B cell (primary cell): ENCODE data around the gene PLCG2. TPM values are rescaled to one million over a fixed set of nuclear protein-coding genes. Genes with fewer than 3 reads are reported as not detected.

ENCODE experiments used
- ATAC-seq: fragments of 200-7000 bp; cut with Tn5 transposase; one replicate; pipeline ENCODE4 v1.10.0; 2021; ENCODE audit warnings: low read depth, mild to moderate bottlenecking, moderate number of reproducible peaks, moderate library complexity
- CTCF ChIA-PET: fragments of 350-600 bp; sonication (Branson Sonifier 250); formaldehyde crosslinking; loops from one replicate; lab custom pipeline; 2021; ENCODE audit warnings: antibody characterized with exemption, inconsistent platforms; lab: Charles Lee
- POLR2A ChIA-PET: fragments of 350-600 bp; sonication (Branson Sonifier 250); formaldehyde crosslinking; loops from one replicate; lab custom pipeline; 2021; ENCODE audit warnings: antibody characterized with exemption; lab: Charles Lee
- DNase-seq: peaks from one replicate; pipeline ENCODE4 v3.0.0; 2013
- H2AFZ ChIP-seq: 2 replicates; pipeline ENCODE4 v1.6.1; 2012; ENCODE audit warnings: mild to moderate bottlenecking, low read depth, low read length; ENCODE audit not compliant: insufficient read depth, poor library complexity, severe bottlenecking
- H3K27ac ChIP-seq, 2 donors: 1 replicate in 1 of 2; 2 replicates in 1 of 2; pipeline ENCODE4 v1.5.1; 2012 to 2013; ENCODE audit warnings: low read length in 2 of 2, mild to moderate bottlenecking in 2 of 2, moderate library complexity in 1 of 2
- H3K27me3 ChIP-seq, 4 experiments: fragments of 200-600 bp in 1 of 4; sonication (generic) in 1 of 4; replicated peaks in 1 of 4; 1 replicate in 2 of 4; 2 replicates in 2 of 4; pipeline versions ENCODE4 v1.6.1 to v1.7.0; 2013 to 2016; ENCODE audit warnings: low read length in 3 of 4, mild to moderate bottlenecking in 2 of 4, mixed read lengths in 1 of 4, moderate library complexity in 1 of 4; ENCODE audit not compliant: insufficient read depth in 4 of 4, control insufficient read depth in 3 of 4; ENCODE audit errors: control extremely low read depth in 1 of 4
- H3K36me3 ChIP-seq, 2 experiments: replicated peaks in 1 of 2; 1 replicate in 1 of 2; 2 replicates in 1 of 2; pipeline versions ENCODE4 v1.6.1 to v1.7.1; 2013; ENCODE audit warnings: low read length in 1 of 2; ENCODE audit not compliant: insufficient read depth in 2 of 2, control insufficient read depth in 1 of 2; ENCODE audit errors: control extremely low read depth in 1 of 2, extremely low read depth in 1 of 2
- H3K4me1 ChIP-seq, 2 donors: fragments of 200-600 bp in 1 of 2; sonication (generic) in 1 of 2; 1 replicate in 1 of 2; 2 replicates in 1 of 2; pipeline versions ENCODE4 v1.5.1 to v1.6.1; 2013 to 2017; ENCODE audit warnings: low read length in 2 of 2; ENCODE audit not compliant: control insufficient read depth in 2 of 2, insufficient read depth in 2 of 2
- H3K4me2 ChIP-seq: replicated peaks from 2 replicates; pipeline ENCODE3; 2012; ENCODE audit warnings: mild to moderate bottlenecking, low read depth, low read length; ENCODE audit not compliant: poor library complexity, severe bottlenecking
- H3K4me3 ChIP-seq, 5 experiments: fragments of 200-600 bp in 1 of 5; sonication (generic) in 1 of 5; 1 replicate in 3 of 5; 2 replicates in 2 of 5; pipeline versions ENCODE4 v1.5.1 to v1.7.0; 2011 to 2016; ENCODE audit warnings: low read length in 4 of 5, mild to moderate bottlenecking in 4 of 5, low read depth in 2 of 5, control low read depth in 1 of 5, moderate library complexity in 1 of 5; ENCODE audit not compliant: insufficient read depth in 1 of 5; ENCODE audit errors: control extremely low read depth in 1 of 5, extremely low read depth in 1 of 5
- H3K79me2 ChIP-seq: fragments of 200-600 bp; sonication (generic); one replicate; pipeline ENCODE4 v1.6.0; 2016; ENCODE audit warnings: low read length; ENCODE audit not compliant: control insufficient read depth, insufficient read depth
- H3K9ac ChIP-seq: fragments of 200-600 bp; sonication (generic); 2 replicates; pipeline ENCODE4 v1.6.1; 2017; ENCODE audit warnings: mild to moderate bottlenecking, low read length, moderate library complexity
- H3K9me3 ChIP-seq, 3 donors: one replicate each; pipeline versions ENCODE4 v1.6.1 to v1.7.1; 2013; ENCODE audit warnings: low read length in 2 of 3; ENCODE audit not compliant: control insufficient read depth in 2 of 3, insufficient read depth in 1 of 3; ENCODE audit errors: control extremely low read depth in 1 of 3
- H4K20me1 ChIP-seq: 2 replicates; pipeline ENCODE4 v1.6.0; 2012; ENCODE audit warnings: mild to moderate bottlenecking, low read length; ENCODE audit not compliant: insufficient read depth, control insufficient read depth, poor library complexity, severe bottlenecking
- H3K27ac Mint-ChIP-seq: one replicate; pipeline ENCODE4 v1.8.0; 2021; ENCODE audit warnings: mixed read lengths
- H3K27me3 Mint-ChIP-seq: one replicate; pipeline ENCODE4 v1.8.0; 2021; ENCODE audit warnings: mixed read lengths
- H3K4me1 Mint-ChIP-seq: one replicate; pipeline ENCODE4 v1.8.0; 2021; ENCODE audit warnings: mixed read lengths
- H3K4me3 Mint-ChIP-seq: one replicate; pipeline ENCODE4 v1.8.0; 2021; ENCODE audit warnings: mixed read lengths
- H3K9me3 Mint-ChIP-seq: one replicate; pipeline ENCODE4 v1.8.0; 2022; ENCODE audit warnings: mixed read lengths; ENCODE audit not compliant: insufficient read depth
- EZH2 ChIP-seq: IDR thresholded peaks from 2 replicates; pipeline ENCODE4 v1.6.1; 2012; ENCODE audit warnings: borderline replicate concordance, low read depth, mild to moderate bottlenecking, moderate library complexity, low read length; ENCODE audit not compliant: insufficient read depth, poor library complexity, severe bottlenecking
- WGBS: methylation state at CpG from one replicate; pipeline ENCODE4 v1.1.5; 2013; ENCODE audit warnings: missing lambda C conversion rate; ENCODE audit not compliant: insufficient coverage; 5-methylcytosine and 5-hydroxymethylcytosine counted together
- intact Hi-C: fragments of 100-400 bp; cut with micrococcal nuclease; formaldehyde crosslinking; loops from one replicate; pipeline ENCODE4 v1.10.0; 2022
- polyA plus RNA-seq: library from polyadenylated mRNA; depleted of rRNA; stranded (reverse); fragments of >200 nt; gene quantifications from 2 replicates; pipeline ENCODE4 v1.2.3, GENCODE V29; 2012
- total RNA-seq, 2 donors: library from RNA; stranded (reverse); fragments of 120-200 nt in 1 of 2; gene quantifications; 1 replicate in 1 of 2; 2 replicates in 1 of 2; pipeline versions ENCODE4 v1.2.3 to v1.2.4, GENCODE V29; 2013 to 2022
- TF ChIP-seq, protein P1 (sequence below): fragments of 200-600 bp; IDR thresholded peaks from one replicate; pipeline ENCODE4 v1.8.0; 2022; ENCODE audit warnings: antibody characterized with exemption, mild to moderate bottlenecking

The PLCG2 gene
- total and polyA plus RNA-seq, 2 donors (not counting 1 experiment from before 2014, with no cell fraction given): 194 to 812 TPM

DNA sequence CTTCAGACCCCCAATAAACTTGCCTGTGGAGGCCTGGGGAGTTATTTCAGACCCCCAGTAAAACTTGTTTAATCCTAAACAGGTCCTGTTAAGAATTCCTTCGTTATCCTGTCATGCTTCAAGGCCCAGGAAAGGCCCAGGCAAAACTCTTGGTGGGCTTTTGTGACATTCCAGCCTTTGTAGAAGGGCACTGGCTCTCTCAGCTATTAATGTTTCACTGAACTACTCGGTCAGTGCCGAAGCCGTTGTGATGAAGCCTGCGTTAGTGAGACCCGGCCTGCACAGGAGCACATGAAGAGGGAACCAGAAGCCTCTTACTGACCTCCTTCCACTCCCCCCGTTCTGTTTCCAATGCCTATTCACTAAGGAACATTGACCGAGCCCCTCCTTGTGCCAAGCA is 47.4 kb upstream of the PLCG2 start:
- CTCF ChIA-PET: interaction anchor here (1.2 to 4.1 kb wide), 7 partner anchors 7 to 697 kb away, joined by 3 to 32 read pairs (median 11); no protein-coding TSS in a partner anchor

GRCh38 chr16:81732699-81733098 is 46.4 kb upstream of the PLCG2 start:
- H3K4me1 ChIP-seq: peaks cover 12 to 19% of the 10 kb centered on the region in 2 donors
- H3K9me3 Mint-ChIP-seq: no peaks in the 10 kb centered on the region
- no peak overlapping the region for H3K27ac Mint-ChIP-seq
- H3K27me3 ChIP-seq: no peaks in the 10 kb centered on the region
- H3K4me1 Mint-ChIP-seq: peaks cover 27% of the 10 kb centered on the region
- no peaks in the 10 kb centered on the region for H3K27me3 Mint-ChIP-seq
- H4K20me1 ChIP-seq: no peaks in the 10 kb centered on the region
- H3K4me3 ChIP-seq: no peak overlapping the region
- POLR2A ChIA-PET: interaction anchor here (0.6 kb wide), 1 partner anchor 303 kb away, joined by 5 read pairs; no protein-coding TSS in a partner anchor
- H3K4me3 Mint-ChIP-seq: no peak overlapping the region
- TF ChIP-seq EZH2: no peak
- TF ChIP-seq, protein P1, sequence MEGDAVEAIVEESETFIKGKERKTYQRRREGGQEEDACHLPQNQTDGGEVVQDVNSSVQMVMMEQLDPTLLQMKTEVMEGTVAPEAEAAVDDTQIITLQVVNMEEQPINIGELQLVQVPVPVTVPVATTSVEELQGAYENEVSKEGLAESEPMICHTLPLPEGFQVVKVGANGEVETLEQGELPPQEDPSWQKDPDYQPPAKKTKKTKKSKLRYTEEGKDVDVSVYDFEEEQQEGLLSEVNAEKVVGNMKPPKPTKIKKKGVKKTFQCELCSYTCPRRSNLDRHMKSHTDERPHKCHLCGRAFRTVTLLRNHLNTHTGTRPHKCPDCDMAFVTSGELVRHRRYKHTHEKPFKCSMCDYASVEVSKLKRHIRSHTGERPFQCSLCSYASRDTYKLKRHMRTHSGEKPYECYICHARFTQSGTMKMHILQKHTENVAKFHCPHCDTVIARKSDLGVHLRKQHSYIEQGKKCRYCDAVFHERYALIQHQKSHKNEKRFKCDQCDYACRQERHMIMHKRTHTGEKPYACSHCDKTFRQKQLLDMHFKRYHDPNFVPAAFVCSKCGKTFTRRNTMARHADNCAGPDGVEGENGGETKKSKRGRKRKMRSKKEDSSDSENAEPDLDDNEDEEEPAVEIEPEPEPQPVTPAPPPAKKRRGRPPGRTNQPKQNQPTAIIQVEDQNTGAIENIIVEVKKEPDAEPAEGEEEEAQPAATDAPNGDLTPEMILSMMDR: no peak
- CTCF ChIA-PET: interaction anchor here (0.7 to 1.4 kb wide), 3 partner anchors 111 to 367 kb away, joined by 3 read pairs; no protein-coding TSS in a partner anchor
- no peak overlapping the region for H2AFZ ChIP-seq
- ATAC-seq (no peak), DNase-seq (no peak)
- no peak overlapping the region for H3K4me2 ChIP-seq
- H3K9ac ChIP-seq: no peak overlapping the region
- no peak overlapping the region for H3K27ac ChIP-seq
- peaks cover 0 to 3% (median 0%) of the 10 kb centered on the region in 3 donors for H3K9me3 ChIP-seq
- no peaks in the 10 kb centered on the region for H3K79me2 ChIP-seq
- intact Hi-C loops: no loop called here
- no peaks in the 10 kb centered on the region for H3K36me3 ChIP-seq
- 83% methylated on average over 1 of the region's 1 CpG for WGBS

More for the DNA sequence above, 47.4 kb upstream of the PLCG2 start:
- Histone ChIP-seq H3K27ac (no peak overlapping the region), H4K20me1 (no peaks in the 10 kb centered on the region), H3K9ac (no peak overlapping the region), H3K9me3 (peaks cover 0 to 3% (median 0%) of the 10 kb centered on the region in 3 donors), H3K4me3 (no peak overlapping the region), H3K4me2 (no peak overlapping the region), H3K36me3 (no peaks in the 10 kb centered on the region), H3K27me3 (no peaks in the 10 kb centered on the region), H2AFZ (no peak overlapping the region), H3K79me2 (no peaks in the 10 kb centered on the region), H3K4me1 (peaks cover 12 to 15% of the 10 kb centered on the region in 2 donors)
- no peak for DNase-seq
- WGBS: 88% methylated on average over 6 of the region's 8 CpGs
- H3K4me3 Mint-ChIP-seq: peak overlapping the region; percentile 26
- ATAC-seq: no peak
- peak overlapping the region; percentile 10 for H3K27ac Mint-ChIP-seq
- no peaks in the 10 kb centered on the region for H3K9me3 Mint-ChIP-seq
- H3K4me1 Mint-ChIP-seq: peaks cover 22% of the 10 kb centered on the region
- intact Hi-C loops: no loop called here
- no peak for TF ChIP-seq EZH2
- TF ChIP-seq, protein P1: no peak
- no peaks in the 10 kb centered on the region for H3K27me3 Mint-ChIP-seq
- POLR2A ChIA-PET: interaction anchor here (0.7 kb wide), 1 partner anchor 17 kb away, joined by 3 read pairs; no protein-coding TSS in a partner anchor
